NCI-H82 (cell line): ENCODE data around the gene ZNF493.

Experiments used
- DNase-seq: peaks from one replicate; lab custom pipeline; 2025; lab: John Stamatoyannopoulos, UW

Gene ZNF493

DNA sequence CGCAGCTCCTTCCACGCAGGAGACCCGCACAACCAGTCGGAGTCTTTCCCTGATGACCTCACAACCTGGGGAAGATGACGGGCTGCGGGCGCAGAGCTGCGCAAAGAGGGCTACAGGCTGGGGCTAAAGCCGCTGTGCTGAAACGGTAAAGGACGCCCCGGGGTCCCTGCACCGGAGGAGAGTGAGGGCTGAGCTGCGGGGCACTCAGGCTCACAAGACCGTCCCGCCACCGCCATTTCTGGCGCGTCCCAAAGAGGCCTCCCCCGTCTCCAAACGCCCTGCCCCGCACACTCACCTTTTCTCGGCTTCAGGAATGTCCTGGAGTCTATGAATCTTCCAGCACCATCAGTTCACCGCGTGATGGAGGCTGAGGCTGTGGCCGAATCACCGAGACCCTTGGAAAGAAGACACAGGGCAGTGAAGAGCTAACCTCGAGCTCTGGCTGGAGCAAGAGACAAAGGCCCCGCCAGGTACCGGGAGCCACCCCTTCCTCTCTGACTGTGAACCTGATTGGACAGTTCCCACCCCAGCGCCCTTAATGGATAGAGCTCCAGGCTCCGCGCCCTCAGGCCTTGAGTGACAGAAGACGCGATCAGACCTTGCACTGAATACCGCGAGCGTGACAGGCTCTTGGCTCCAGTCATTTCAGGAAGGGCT lies 66.6 kb downstream of the ZNF493 start:
- DNase-seq = peak; percentile 79

DNA sequence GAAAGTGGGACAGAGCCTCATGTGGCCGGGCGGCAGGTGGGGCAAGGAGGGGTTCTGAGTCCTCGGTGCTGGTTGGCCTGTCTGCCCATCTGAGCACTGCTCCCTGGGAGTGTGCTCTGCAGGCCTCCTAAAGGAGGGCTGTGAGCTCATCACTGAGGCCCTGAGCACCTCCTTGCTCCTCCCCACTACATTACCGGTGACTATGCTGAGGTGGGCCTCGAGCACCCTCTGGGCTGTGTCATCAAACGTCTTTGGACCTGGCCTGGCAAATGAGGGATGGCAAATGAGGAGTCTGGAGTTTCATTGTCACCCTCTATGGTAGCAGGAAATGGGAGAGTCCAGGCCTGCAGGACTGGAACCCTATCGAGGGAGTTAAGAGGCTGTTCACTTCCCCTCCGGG lies 69.7 kb downstream of the ZNF493 start:
- DNase-seq = no peak

DNA sequence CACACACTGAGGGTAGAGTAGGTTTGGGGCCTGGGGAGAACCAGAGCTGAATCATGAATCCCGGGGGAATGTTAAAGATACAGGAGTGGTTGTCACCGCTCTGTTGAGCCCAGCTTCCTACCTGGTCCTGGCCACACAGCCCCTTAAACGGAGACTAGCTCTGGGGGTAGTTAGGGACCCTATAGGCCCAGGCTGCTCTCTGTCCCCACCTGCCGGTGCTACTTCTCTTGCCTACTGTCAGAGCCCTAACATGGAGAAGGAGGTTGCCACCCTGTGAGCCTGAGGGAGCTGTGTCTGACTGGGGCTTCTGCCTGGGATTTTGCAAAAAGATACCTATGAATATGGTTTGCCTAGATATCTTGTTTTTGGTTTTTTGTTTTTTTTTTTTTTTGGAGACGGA lies 71.9 kb downstream of the ZNF493 start:
- DNase-seq = peak; percentile 25

GRCh38 chr19:21472507-21472906 lies 75.6 kb downstream of the ZNF493 start:
- no peak for DNase-seq

- no peak for DNase-seq
These were observed 77.8 kb downstream of the ZNF493 start for GRCh38 chr19:21474671-21475181.
